ENCODE data around the gene ZNF732.
A peak's percentile ranks its signal among the peaks of the same experiment; 100 is the strongest.
"Not testable (repeated sequence)": the region's sequence is repeated elsewhere in the genome, so short reads cannot be mapped to it uniquely, and the experiment has no call there.

Gene ZNF732

DNA sequence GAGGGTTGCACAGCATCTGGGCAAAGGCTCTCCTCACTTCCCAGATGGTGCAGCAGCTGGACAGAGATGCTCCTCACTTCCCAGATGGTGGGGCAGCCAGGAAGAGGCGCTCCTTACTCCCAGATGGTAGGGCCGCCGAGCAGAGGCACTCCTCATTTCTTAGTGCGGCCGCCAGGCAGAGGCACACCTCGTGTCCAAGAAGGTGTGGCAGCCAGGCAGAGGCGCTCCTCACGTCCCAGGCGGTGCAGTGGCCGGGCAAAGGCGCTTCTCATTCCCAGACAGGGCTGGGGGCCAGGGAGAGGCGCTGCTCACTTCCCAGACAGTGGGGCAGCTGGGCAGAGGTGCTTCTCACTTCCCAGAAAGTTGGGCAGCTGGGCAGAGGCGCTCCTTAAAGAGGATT, 48.8 kb downstream of the ZNF732 start:
- FAIRE-seq: no peak
- DNase-seq (ENCODE audit: insufficient read length, low spot score): no peak
- TF ChIP-seq PAX5 (IDR thresholded peaks at IDR 0.05; ENCODE audit: insufficient read depth, low read length, severe bottlenecking) (no peak), TAF1 (IDR thresholded peaks at IDR 0.05; ENCODE audit: low read depth, low read length) (no peak), POLR2AphosphoS5 (IDR thresholded peaks at IDR 0.05; ENCODE audit: low read depth, low read length) (no peak), POU2F2 (IDR thresholded peaks at IDR 0.05; ENCODE audit: low read depth, low read length) (no peak), SPI1 (IDR thresholded peaks at IDR 0.05; ENCODE audit: low read depth, low read length) (no peak), POLR2A (IDR thresholded peaks at IDR 0.05; ENCODE audit: low read depth, low read length) (no peak)

DNA sequence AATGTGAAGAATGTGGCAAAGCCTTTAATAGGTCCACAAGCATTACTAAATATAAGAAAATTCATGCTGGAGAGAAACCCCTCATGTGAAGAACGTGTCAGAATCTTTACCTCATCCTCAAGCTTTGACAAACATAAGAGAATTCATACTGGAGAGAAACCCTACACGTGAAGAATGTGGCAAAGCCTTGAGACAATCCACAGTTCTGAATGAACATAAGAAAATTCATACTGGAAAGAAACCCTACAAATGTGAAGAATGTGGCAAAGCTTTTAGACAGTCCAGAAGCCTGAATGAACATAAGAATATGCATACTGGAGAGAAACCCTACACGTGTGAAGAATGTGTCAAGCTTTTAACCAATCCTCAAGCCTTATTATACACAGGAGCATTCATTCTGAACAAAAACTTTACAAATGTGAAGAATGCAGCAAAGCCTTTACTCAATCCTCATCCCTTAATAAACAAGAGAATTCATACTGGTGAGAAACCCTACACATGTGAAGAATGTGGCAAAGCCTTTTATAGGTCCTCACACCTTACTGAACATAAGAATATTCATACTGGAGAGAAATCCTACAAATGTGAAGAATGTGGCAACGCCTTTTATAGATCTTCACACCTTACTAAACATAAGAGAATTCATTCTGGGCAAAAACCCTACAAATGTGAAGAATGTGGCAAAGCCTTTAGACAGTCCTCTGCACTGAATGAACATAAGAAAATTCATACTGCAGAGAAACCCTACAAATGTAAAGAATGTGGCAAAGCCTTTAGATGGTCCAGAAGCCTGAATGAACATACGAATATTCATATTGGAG, 51.1 kb downstream of the ZNF732 start:
- DNase-seq (ENCODE audit: insufficient read length, low spot score) (no peak), FAIRE-seq (no peak)
- TF ChIP-seq POLR2AphosphoS5 (IDR thresholded peaks at IDR 0.05; ENCODE audit: low read depth, low read length): no peak
- no peak for TF ChIP-seq POU2F2 (IDR thresholded peaks at IDR 0.05; ENCODE audit: low read depth, low read length)
- TF ChIP-seq SPI1 (IDR thresholded peaks at IDR 0.05; ENCODE audit: low read depth, low read length): no peak
- TF ChIP-seq TAF1 (IDR thresholded peaks at IDR 0.05; ENCODE audit: low read depth, low read length): no peak
- no peak for TF ChIP-seq POLR2A (IDR thresholded peaks at IDR 0.05; ENCODE audit: low read depth, low read length)

DNA sequence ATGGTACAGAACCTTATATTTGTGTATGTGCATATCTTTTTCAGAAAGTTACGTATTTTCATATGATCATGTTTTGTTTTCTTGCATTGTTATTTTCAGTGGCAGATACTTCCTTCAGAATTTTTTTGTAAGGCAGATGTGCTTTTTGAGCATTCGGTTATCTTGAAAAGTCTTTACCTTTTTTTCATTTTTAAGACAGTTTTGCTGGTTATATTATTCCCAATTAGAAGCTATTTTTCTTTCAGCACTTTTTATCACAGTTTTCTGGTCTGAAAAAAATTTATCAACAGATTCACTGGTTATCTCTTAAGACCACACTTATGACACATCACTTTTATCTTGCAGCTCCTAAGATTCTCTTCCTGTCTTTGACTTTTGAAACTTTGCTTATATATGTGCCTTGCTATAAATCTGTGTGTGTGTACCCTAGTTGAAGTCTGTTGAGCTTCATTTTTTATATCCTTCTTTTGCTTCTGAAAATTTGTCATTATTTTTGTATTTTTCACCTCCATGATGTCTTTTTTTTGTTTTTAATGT, 53.1 kb downstream of the ZNF732 start:
- FAIRE-seq (no peak), DNase-seq (ENCODE audit: insufficient read length, low spot score) (no peak)
- TF ChIP-seq POU2F2 (IDR thresholded peaks at IDR 0.05; ENCODE audit: low read depth, low read length) (no peak), POLR2AphosphoS5 (IDR thresholded peaks at IDR 0.05; ENCODE audit: low read depth, low read length) (no peak), POLR2A (IDR thresholded peaks at IDR 0.05; ENCODE audit: low read depth, low read length) (no peak), PAX5 (IDR thresholded peaks at IDR 0.05; ENCODE audit: insufficient read depth, low read length, severe bottlenecking) (no peak), TAF1 (IDR thresholded peaks at IDR 0.05; ENCODE audit: low read depth, low read length) (no peak), SPI1 (IDR thresholded peaks at IDR 0.05; ENCODE audit: low read depth, low read length) (no peak)

DNA sequence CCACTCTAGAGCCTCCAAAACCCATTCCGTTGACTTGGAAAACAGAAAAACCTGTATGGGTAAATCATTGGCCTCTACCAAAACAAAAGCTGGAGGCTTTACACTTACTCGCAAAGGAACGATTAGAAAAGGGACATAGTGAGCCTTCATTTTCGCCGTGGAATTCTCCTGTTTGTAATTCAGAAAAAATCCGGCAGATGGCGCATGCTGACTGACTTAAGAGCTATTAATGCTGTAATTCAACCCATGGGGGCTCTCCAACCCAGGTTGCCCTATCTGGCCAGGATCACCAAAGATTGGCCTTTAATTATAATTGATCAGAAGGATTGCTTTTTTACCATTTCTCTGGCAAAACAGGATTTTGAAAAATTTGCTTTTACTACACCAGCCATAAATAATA, 60.8 kb downstream of the ZNF732 start:
- FAIRE-seq (peak; percentile 75), DNase-seq (ENCODE audit: insufficient read length, low spot score) (no peak)
- TF ChIP-seq SPI1 (IDR thresholded peaks at IDR 0.05; ENCODE audit: low read depth, low read length) (no peak), PAX5 (IDR thresholded peaks at IDR 0.05; ENCODE audit: insufficient read depth, low read length, severe bottlenecking) (no peak), POLR2A (IDR thresholded peaks at IDR 0.05; ENCODE audit: low read depth, low read length) (no peak), POLR2AphosphoS5 (IDR thresholded peaks at IDR 0.05; ENCODE audit: low read depth, low read length) (no peak), TAF1 (IDR thresholded peaks at IDR 0.05; ENCODE audit: low read depth, low read length) (no peak), POU2F2 (IDR thresholded peaks at IDR 0.05; ENCODE audit: low read depth, low read length) (no peak)

DNA sequence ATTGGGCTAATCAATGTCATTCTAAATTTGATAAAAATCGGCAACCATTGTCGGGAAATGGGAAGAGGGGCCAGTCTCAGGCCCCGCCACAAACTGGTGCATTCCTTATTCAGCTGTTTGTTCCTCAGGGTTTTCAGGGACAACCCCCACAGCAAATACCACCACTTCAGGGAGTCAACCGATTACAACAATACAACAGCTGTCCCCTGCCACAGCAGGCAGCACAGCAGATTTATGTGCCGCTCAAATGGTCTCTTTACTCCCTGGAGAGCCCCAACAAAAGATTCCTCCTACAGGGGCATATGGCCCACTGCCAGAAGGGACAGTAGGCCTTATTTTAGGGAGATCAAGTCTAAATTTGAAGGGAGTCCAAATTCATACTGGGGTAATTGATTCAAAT, 61.8 kb downstream of the ZNF732 start:
- TF ChIP-seq POLR2A (IDR thresholded peaks at IDR 0.05; ENCODE audit: low read depth, low read length): no peak
- TF ChIP-seq PAX5 (IDR thresholded peaks at IDR 0.05; ENCODE audit: insufficient read depth, low read length, severe bottlenecking): no peak
- no peak for TF ChIP-seq POLR2AphosphoS5 (IDR thresholded peaks at IDR 0.05; ENCODE audit: low read depth, low read length)
- no peak for TF ChIP-seq POU2F2 (IDR thresholded peaks at IDR 0.05; ENCODE audit: low read depth, low read length)
- no peak for TF ChIP-seq TAF1 (IDR thresholded peaks at IDR 0.05; ENCODE audit: low read depth, low read length)
- no peak for TF ChIP-seq SPI1 (IDR thresholded peaks at IDR 0.05; ENCODE audit: low read depth, low read length)
- FAIRE-seq (no peak), DNase-seq (ENCODE audit: insufficient read length, low spot score) (no peak)

DNA sequence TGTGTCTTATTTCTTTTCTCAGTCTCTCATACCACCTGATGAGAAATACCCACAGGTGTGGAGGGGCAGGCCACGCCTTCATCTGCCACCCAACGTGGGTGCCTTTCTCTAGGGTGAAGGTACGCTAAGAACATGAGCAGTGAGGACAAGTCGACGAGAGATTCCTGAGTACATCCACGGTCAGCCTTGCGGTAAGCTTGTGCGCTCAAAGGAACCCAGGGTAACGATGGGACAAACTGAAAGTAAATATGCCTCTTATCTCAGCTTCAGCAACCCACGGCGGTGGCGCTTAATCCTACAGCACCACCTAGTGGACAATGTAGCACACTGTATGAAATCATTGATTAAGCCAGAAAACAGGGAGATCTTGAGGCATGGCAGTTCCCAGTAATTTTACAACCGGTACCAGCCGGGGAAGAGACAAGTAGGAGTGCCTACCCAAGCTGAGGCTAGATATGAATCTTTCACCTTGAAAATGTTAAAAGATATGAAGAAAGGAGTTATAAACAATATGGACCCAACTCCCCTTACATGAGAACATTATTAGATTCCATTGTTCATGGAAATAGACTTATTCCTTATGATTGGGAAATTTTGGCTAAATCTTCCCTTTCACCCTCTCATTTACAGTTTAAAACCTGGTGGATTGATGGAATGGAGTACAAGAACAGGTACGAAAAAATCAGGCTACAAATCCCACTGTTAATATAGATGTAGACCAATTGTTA, 63.0 kb downstream of the ZNF732 start:
- peak; percentile 89 for FAIRE-seq
- DNase-seq (ENCODE audit: insufficient read length, low spot score): peak; percentile 18
- no peak for TF ChIP-seq TAF1 (IDR thresholded peaks at IDR 0.05; ENCODE audit: low read depth, low read length)
- no peak for TF ChIP-seq PAX5 (IDR thresholded peaks at IDR 0.05; ENCODE audit: insufficient read depth, low read length, severe bottlenecking)
- TF ChIP-seq POLR2A (IDR thresholded peaks at IDR 0.05; ENCODE audit: low read depth, low read length): no peak
- no peak for TF ChIP-seq POLR2AphosphoS5 (IDR thresholded peaks at IDR 0.05; ENCODE audit: low read depth, low read length)
- no peak; the same call in 1 of the 2 replicates for TF ChIP-seq POU2F2 (IDR thresholded peaks at IDR 0.05; ENCODE audit: low read depth, low read length)
- no peak for TF ChIP-seq SPI1 (IDR thresholded peaks at IDR 0.05; ENCODE audit: low read depth, low read length)

DNA sequence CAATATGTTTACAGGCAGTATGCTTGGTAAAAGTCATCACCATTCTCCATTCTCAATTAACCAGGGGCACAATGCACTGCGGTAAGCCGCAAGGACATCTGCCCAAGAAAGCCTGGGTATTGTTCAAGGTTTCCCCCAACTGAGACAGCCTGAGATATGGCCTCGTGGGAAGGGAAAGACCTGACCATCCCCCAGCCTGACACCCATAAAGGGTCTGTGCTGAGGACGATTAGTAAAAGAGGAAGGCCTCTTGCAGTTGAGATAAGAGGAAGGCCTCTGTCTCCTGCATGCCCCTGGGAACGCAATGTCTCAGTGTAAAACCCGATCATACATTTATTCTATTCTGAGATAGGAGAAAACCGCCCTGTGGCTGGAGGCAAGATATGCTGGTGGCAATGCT, 63.9 kb downstream of the ZNF732 start:
- FAIRE-seq: not testable (repeated sequence)

DNA sequence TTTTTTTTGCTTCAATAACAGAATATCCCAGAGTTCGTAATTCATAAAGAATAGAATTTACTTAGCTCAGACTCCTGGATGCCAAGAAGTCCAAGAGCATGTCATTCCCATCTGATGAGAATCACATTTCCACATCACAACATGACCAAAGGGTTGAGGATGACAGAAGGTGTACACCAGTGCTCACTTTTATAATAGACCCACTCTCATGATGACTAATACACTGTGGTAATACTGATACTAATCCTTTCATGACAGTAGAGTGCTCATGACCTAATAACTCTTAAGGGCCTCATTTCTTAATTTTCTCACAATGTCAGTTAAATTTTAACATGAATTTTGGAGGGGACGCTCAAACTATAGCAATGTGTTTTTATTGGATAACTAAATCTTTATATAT, 69.2 kb downstream of the ZNF732 start:
- DNase-seq (ENCODE audit: insufficient read length, low spot score): no peak
- TF ChIP-seq POLR2AphosphoS5 (IDR thresholded peaks at IDR 0.05; ENCODE audit: low read depth, low read length) (no peak), SPI1 (IDR thresholded peaks at IDR 0.05; ENCODE audit: low read depth, low read length) (no peak), POU2F2 (IDR thresholded peaks at IDR 0.05; ENCODE audit: low read depth, low read length) (no peak), TAF1 (IDR thresholded peaks at IDR 0.05; ENCODE audit: low read depth, low read length) (no peak), POLR2A (IDR thresholded peaks at IDR 0.05; ENCODE audit: low read depth, low read length) (no peak), PAX5 (IDR thresholded peaks at IDR 0.05; ENCODE audit: insufficient read depth, low read length, severe bottlenecking) (no peak)
- no peak for FAIRE-seq

More for the DNA sequence above, 63.9 kb downstream of the ZNF732 start:
- not testable (repeated sequence) for DNase-seq (ENCODE audit: insufficient read length, low spot score)

DNA sequence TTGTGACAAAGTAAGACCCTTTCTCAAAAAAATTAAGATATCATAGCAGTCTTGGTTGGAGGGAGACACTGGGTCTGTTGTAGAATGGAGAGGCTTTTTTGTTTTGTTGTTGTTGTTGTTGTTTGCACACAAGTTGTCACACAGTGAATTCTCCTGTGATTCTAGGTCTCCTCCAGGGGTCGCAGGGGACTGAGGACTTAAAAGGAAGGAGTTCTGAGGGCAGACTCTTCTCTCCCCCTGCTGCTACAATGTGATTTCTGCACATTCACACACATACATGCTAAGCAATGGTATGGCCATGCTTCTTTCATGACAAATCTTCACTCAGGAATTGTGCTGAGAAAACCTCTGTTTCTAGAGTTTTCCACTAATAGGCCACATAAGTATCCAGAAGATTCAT, 71.1 kb downstream of the ZNF732 start:
- DNase-seq (ENCODE audit: insufficient read length, low spot score) (no peak), FAIRE-seq (no peak)
- TF ChIP-seq SPI1 (IDR thresholded peaks at IDR 0.05; ENCODE audit: low read depth, low read length) (no peak), TAF1 (IDR thresholded peaks at IDR 0.05; ENCODE audit: low read depth, low read length) (no peak)
